Activated naive CD8-positive, alpha-beta T cell treated with anti-CD3 and anti-CD28 coated beads, Interleukin-2, amount 50 U/mL, for 24 hours (primary cell): ENCODE results near the gene SPATA13.

Experiments
- ATAC-seq: fragments of 150-1000 bp; cut with Tn5 transposase; one replicate; pipeline ENCODE4 v1.10.0; 2021
- DNase-seq: peaks from one replicate; pipeline ENCODE4 v3.0.0; 2021
- H3K27ac Mint-ChIP-seq: one replicate; pipeline ENCODE4 v1.8.0; 2021; ENCODE audit warnings: mild to moderate bottlenecking, mixed read lengths
- H3K27me3 Mint-ChIP-seq: one replicate; pipeline ENCODE4 v1.8.0; 2021; ENCODE audit warnings: mixed read lengths
- H3K36me3 Mint-ChIP-seq: one replicate; pipeline ENCODE4 v1.8.0; 2021; ENCODE audit warnings: low read depth, mixed read lengths
- H3K4me1 Mint-ChIP-seq: one replicate; pipeline ENCODE4 v1.8.0; 2021; ENCODE audit warnings: mixed read lengths
- H3K4me3 Mint-ChIP-seq: one replicate; pipeline ENCODE4 v1.8.0; 2021; ENCODE audit warnings: mild to moderate bottlenecking, moderate library complexity, mixed read lengths
- H3K9me3 Mint-ChIP-seq: one replicate; pipeline ENCODE4 v1.8.0; 2021; ENCODE audit warnings: mixed read lengths

The SPATA13 gene

DNA sequence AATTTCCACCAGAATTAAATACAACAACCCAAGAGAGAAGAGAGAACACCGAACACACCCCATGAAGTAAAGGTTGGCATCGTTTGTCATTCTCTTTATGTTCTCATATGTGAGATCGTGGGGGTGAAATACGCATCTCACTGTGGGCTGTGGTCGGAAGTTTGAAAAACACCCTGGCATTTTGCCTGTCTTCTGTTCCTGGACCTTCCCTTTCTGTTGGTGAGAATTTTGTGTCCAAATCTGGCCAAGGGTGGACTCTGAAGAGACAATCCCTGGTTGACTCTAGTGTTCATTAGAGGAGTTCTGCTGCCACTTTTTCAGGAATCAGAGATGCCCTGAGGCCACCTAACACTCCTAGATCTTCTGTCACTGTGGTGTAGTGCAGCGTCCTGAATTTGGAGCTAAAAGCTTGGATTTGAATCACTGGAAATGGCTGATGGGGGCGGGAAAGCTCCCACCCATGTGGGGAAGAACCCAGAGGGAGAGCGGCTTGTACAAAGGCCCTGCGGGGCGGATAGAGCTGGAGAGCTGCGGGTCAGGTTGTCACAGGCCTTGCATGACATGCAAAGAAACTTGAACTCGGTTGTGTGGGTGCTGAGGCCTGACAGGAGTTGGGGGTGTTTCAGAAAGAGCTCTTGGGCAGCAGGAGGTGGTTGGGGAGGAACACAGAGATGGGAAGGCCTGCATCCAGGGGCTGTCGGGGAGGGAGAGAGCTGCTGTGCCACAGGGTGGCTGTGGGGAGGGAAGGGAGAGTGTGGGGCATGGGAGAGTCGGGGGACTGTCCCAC, 11.1 kb upstream of the SPATA13 start:
- ATAC-seq = no peak
- Mint-ChIP-seq H3K4me3 (no peak overlapping the region), H3K36me3 (no peaks in the 10 kb centered on the region), H3K27me3 (no peaks in the 10 kb centered on the region), H3K4me1 (peaks cover 13% of the 10 kb centered on the region), H3K9me3 (no peaks in the 10 kb centered on the region), H3K27ac (no peak overlapping the region)
- no peak for DNase-seq

DNA sequence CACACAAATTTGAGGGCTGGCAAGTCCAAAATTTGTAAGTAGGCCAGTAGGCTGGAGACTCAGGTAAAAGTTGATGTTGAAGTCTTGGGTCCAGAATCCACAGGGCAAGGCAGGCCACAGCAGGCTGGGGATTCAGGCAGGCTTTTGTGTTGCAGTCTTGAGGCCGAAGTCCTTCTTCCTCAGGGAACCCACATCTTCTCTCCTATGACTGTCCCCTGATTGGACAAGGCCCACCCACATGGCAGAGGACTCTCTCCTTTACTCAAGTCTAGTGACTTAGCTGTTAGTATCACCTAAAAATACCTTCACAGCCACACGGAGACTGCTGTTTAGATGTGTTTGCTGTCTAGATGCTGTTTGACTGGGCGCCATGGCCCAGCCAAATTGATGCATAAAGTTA, 9.9 kb upstream of the SPATA13 start:
- Mint-ChIP-seq H3K9me3 (no peaks in the 10 kb centered on the region), H3K36me3 (no peaks in the 10 kb centered on the region), H3K27me3 (no peaks in the 10 kb centered on the region), H3K4me3 (no peak overlapping the region), H3K27ac (no peak overlapping the region), H3K4me1 (peaks cover 13% of the 10 kb centered on the region)
- ATAC-seq = no peak
- no peak for DNase-seq

DNA sequence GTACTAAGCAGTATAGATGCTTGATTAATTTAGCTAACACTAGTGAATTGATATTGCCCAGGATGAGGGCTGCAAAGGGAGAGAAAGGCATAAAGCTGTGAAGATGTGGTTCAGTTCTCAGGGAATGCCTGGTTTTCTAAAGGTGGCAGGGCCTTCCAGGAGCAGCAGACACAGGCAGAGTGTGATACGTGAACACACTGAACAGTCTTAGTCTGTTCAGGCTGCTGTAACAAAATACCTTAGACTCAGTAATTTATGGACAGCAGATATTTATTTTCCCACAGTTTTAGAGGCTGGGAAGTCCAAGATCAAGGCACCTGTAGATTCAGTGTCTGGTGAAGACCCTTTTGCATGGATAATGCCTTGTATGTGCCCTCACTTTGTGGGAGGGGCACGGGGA, 8.7 kb upstream of the SPATA13 start:
- Mint-ChIP-seq H3K27ac (no peak overlapping the region), H3K27me3 (no peaks in the 10 kb centered on the region), H3K4me3 (no peak overlapping the region), H3K4me1 (peaks cover 13% of the 10 kb centered on the region), H3K9me3 (no peaks in the 10 kb centered on the region), H3K36me3 (no peaks in the 10 kb centered on the region)
- ATAC-seq (no peak), DNase-seq (no peak)

DNA sequence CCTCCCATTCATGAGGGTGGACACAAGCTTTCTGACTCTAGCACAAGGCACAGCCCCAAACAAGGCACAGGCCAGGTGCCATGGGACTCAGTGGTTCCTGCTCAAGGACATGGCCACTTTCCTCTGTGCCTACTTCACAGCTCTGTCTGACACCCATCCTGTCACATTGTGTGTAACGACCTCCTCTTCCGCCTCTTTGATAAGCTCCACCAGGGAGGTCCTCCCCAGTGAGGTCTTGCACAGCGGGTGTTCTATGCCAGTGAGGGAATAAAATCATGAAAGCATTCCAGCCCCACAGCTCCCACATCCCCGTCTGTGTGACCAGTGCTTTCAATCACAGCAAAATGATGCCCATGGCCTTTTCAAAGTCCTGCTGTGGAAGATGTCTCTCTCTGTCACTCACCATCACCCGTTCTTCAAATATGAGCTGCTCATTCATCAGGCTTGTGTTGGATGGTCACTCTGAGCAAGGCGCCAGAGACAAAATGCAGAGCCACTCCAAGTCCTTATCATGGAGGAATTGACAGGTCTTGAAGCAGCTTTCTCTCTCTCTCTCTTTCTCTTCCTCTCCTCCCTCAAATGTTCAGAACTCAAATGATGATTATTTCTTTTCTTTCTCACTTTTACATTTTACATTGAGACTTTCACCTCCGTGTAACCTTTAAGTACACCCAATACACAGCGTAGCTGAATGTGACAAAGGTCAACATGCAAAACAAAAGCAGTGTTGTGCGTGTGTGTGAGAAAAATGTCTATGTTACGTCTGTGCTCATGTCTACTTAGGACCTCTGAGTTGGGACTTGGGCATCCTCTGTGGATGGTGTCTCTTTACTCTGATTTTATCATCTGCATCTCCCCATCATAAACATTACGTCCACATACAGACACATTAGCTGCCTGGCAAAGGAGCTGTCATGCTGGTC, 8.0 kb upstream of the SPATA13 start:
- Mint-ChIP-seq H3K27me3 (no peaks in the 10 kb centered on the region), H3K36me3 (no peaks in the 10 kb centered on the region), H3K4me1 (peaks cover 13% of the 10 kb centered on the region), H3K9me3 (no peaks in the 10 kb centered on the region), H3K4me3 (no peak overlapping the region), H3K27ac (no peak overlapping the region)
- no peak for DNase-seq
- ATAC-seq = peak; percentile 44

DNA sequence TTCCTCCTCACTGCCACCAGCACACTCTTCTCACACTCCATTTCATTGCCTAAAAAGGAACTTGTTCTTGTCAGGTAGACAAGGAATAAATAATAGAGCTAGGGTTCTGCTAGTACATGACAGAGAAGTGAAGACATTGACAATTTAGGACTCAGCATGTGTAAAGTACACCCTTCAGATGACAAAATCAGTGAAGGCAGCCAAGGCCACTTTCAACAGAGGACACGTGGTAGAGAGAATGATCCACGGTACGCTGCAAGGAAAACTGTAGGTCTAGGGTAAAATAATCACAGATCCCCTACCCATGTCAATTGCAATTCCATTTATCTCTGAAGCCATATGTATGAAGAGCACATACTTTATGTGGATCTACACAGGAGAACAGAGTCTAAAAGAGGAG, 7.2 kb upstream of the SPATA13 start:
- H3K9me3 Mint-ChIP-seq = no peaks in the 10 kb centered on the region
- H3K4me1 Mint-ChIP-seq = peaks cover 13% of the 10 kb centered on the region
- DNase-seq (no peak), ATAC-seq (no peak)
- no peak overlapping the region for H3K27ac Mint-ChIP-seq
- H3K4me3 Mint-ChIP-seq = no peak overlapping the region
- H3K36me3 Mint-ChIP-seq = no peaks in the 10 kb centered on the region
- no peaks in the 10 kb centered on the region for H3K27me3 Mint-ChIP-seq

DNA sequence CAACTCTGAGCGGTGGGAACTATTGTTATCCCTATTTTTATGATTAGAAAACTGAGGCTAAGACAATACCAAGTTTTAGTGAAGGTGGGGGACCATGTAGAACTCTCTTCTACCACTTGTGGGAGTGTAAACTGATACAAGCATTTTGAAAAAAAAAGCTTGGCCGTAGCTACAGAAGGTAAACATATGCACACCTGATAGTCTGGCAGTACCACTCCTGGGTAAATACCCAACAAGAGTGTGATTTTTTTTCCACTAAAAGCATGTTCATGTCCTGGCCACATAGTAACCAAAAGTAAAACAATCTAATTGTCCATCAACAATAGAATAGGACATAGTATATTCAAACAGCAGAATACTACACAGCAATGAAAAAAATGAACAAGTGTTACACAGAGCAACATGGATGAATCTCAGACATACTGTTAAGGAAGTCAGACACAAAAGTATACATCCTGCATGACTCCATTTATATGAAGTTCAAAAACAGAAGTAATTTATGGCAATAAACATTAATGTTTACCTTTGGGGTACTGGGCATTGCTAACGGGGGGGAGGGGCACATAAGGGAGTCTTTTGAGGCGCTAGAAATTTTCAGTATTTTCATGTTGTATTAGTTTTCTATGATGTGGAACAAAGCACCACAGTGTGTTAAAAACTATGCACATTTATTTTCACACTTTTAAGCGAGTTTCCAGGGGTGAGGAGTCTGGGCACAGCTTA, 6.4 kb upstream of the SPATA13 start:
- no peak overlapping the region for H3K27ac Mint-ChIP-seq
- H3K27me3 Mint-ChIP-seq = no peaks in the 10 kb centered on the region
- H3K9me3 Mint-ChIP-seq = no peaks in the 10 kb centered on the region
- H3K4me1 Mint-ChIP-seq = peaks cover 9% of the 10 kb centered on the region
- DNase-seq (no peak), ATAC-seq (no peak)
- H3K4me3 Mint-ChIP-seq = no peak overlapping the region
- no peaks in the 10 kb centered on the region for H3K36me3 Mint-ChIP-seq

DNA sequence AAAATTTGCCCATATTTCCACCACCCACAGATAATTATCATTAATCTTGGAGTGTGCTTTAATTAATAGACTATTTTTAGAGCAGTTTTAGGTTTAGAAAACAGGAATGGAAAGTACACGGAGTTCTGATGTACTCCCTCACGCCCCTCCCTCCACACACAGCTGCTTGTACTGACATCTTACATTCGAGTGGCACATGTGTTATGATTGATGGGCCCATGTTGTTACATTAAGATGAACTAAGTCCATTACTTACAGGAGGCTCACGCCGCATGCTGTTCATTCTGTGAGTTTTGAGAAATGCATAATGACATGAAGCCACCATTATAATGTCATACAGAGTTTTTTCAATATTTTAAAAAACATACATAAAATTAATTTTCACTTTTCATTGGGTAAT, 1.2 kb upstream of the SPATA13 start:
- Mint-ChIP-seq H3K27ac (no peak overlapping the region), H3K27me3 (no peaks in the 10 kb centered on the region), H3K4me3 (no peak overlapping the region), H3K36me3 (no peaks in the 10 kb centered on the region), H3K4me1 (peaks cover 19% of the 10 kb centered on the region), H3K9me3 (no peaks in the 10 kb centered on the region)
- ATAC-seq = no peak
- DNase-seq = no peak

DNA sequence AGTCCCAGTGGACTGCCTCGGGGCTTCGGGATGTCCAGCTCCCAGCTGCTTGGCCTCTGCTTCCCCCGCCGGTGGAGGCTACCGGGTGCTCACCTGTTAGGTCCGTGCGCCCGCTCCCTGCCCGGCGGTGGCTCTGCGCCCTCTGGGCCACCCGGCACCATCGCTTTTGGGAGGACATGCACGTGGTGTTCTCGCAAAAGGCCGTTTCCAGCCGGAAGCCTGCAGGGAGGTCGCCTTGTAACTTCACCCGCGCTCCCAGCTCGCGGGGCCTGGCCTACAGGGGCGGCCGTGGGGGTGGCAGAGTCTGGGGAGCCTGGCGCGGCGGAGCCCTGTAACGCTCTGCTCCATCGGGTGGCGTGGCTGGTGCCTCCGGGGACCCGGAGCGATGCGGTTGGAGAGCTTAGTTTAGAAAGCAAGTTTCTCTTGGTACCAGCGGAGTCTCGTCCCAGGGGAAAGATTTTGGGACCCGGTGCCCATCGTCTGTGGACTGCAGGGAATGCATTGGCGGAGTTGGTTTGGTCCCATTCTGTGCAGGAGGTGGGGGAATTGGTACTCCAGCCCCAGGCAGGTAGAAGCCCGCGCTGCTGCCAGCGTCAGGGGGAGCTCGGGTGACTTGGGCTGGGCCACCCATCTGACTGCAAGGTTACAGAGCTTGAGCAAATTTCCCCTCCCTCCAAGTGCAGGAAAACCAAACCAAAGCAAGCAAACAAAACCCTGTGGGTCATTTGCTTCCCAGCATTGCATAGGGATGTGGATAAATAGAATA, 673 bp downstream of the SPATA13 start:
- no peaks in the 10 kb centered on the region for H3K9me3 Mint-ChIP-seq
- no peaks in the 10 kb centered on the region for H3K27me3 Mint-ChIP-seq
- peak; percentile 42 for DNase-seq
- peaks cover 22% of the 10 kb centered on the region for H3K4me1 Mint-ChIP-seq
- peaks cover 8% of the 10 kb centered on the region for H3K36me3 Mint-ChIP-seq
- H3K4me3 Mint-ChIP-seq = peak overlapping the region; percentile 86
- ATAC-seq = peak; percentile 58
- peak overlapping the region; percentile 11 for H3K27ac Mint-ChIP-seq

DNA sequence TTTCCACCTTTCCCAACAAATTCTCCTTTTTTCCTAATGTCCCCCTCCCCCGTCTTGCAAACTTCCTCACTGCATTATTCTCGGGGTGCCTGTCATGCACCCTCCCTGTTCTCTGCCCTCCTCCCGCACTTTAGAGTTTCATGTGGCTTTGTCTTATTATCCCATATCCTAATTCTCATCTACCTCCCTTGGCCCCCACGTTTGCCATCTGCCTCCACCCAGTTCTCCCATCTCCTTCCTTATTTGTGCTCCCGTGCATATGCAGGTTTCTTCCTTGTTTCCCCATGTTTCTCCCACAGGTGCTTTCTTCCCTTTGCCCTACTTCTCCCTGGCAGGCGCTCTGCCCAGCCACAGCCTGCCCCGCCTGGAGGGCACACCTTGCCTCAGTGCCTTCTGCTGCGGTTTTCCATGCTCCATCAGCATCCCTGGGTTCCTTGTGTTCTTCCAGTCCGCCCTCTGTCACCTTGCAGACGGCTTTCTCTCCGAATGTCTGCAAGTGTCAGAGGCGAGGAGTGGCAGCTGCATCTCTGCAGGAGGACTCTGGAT, 1.5 kb downstream of the SPATA13 start:
- DNase-seq (no peak), ATAC-seq (no peak)
- H3K27ac Mint-ChIP-seq = peak overlapping the region; percentile 29
- H3K27me3 Mint-ChIP-seq = no peaks in the 10 kb centered on the region
- H3K4me3 Mint-ChIP-seq = peak overlapping the region; percentile 86
- H3K4me1 Mint-ChIP-seq = peaks cover 22% of the 10 kb centered on the region
- peaks cover 13% of the 10 kb centered on the region for H3K36me3 Mint-ChIP-seq
- no peaks in the 10 kb centered on the region for H3K9me3 Mint-ChIP-seq

DNA sequence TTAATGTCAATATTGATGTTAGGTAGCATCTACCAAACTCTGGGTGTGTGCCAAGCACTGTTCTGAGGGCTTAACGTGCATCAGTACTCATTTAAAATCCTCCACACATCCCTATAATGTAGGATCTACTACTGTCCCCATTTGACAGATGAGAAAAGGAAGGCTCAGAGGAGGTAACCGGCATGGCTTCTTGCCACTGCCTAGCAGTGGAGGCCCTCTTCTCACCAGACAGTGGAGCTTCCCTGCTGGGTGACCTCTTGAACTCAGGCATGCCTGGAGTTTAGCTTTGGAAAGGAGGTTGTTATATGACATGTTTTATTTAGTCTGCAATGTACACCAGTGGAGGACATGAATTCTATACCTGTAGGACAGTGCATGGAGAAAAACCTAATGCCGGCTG, 2.1 kb downstream of the SPATA13 start:
- no peaks in the 10 kb centered on the region for H3K9me3 Mint-ChIP-seq

DNA sequence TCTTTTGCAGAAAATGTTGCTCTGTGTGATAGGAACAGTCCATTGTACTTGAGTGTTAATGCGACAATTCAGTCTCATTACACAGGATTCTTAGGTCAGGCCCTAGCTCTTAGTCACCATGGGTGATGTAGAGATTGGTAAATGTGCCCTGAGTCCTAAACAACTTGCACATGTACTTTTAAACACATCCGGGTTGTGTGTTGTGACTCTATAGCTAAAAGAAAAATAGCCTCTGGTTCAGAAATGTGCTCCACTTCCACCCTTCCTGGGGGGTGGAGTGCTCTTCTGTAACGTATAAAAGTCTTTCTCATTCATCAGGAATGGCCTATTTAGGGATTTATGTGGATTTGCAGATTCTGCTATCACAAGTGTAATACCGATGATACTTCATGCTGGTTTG, 5.2 kb downstream of the SPATA13 start:
- H3K27me3 Mint-ChIP-seq = no peaks in the 10 kb centered on the region
- no peaks in the 10 kb centered on the region for H3K9me3 Mint-ChIP-seq
- no peak overlapping the region for H3K4me3 Mint-ChIP-seq
- DNase-seq (no peak), ATAC-seq (no peak)
- peaks cover 20% of the 10 kb centered on the region for H3K36me3 Mint-ChIP-seq
- peaks cover 46% of the 10 kb centered on the region for H3K4me1 Mint-ChIP-seq
- H3K27ac Mint-ChIP-seq = no peak overlapping the region

More for the DNA sequence above, 2.1 kb downstream of the SPATA13 start:
- peak overlapping the region; percentile 86 for H3K4me3 Mint-ChIP-seq
- H3K27me3 Mint-ChIP-seq = no peaks in the 10 kb centered on the region
- ATAC-seq = no peak
- H3K4me1 Mint-ChIP-seq = peaks cover 24% of the 10 kb centered on the region
- peaks cover 16% of the 10 kb centered on the region for H3K36me3 Mint-ChIP-seq
- H3K27ac Mint-ChIP-seq = peak overlapping the region; percentile 29
- DNase-seq = no peak

DNA sequence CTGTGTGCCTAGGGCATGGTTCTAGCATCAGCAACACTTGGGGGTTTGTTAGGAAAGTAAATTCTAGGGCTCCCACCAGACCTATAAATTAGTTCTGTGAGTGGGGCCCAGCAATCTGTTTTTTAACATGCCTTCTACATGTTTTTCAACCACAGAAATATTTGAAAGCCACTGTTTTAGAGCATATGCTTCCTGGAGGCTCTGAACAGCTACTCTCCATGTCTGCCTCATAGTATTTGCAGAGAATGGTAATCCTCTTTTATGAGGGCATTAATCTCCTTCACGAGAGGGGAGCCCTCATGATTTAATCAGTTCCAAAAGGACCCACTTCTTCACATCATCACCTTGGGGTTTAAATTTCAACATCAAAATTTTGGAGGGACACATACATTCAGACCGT, 6.0 kb downstream of the SPATA13 start:
- ATAC-seq (no peak), DNase-seq (no peak)
- no peaks in the 10 kb centered on the region for H3K9me3 Mint-ChIP-seq
- H3K4me3 Mint-ChIP-seq = no peak overlapping the region
- H3K27ac Mint-ChIP-seq = no peak overlapping the region
- peaks cover 23% of the 10 kb centered on the region for H3K36me3 Mint-ChIP-seq
- peaks cover 45% of the 10 kb centered on the region for H3K4me1 Mint-ChIP-seq
- no peaks in the 10 kb centered on the region for H3K27me3 Mint-ChIP-seq

DNA sequence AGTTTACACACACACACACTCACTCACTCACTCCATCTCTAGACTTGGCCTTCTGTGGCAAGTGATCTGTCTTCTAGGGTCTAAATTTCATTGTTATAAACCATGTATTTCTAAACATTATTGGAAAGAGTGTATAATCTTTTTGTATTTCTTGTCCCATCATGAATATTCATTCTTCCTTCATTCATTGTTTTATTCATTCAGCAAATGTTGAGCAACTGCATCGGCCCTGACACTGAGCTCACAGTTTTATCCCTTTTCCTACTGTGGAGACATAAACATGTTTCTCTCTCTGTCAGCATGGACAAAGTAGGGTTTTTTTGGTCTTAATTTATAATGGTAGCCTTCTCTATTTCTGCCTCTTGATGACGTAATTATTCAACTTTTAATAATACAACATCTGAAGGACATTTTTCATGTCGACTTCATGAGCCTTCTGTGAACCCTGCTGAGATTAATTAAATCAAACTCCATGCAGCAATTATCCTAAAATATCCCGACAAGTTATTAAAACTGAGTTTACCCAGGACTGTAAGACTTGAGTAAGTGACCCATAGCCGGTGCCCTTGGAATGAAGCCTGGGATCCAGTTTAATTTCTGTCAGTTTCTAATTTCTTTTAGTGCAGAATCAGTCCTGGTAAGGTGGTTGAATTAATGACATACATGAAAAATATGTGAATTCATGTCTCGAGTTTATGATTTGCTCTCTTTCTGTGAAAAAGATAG, 7.3 kb downstream of the SPATA13 start:
- H3K27me3 Mint-ChIP-seq = no peaks in the 10 kb centered on the region
- peak overlapping the region; percentile 60 for H3K27ac Mint-ChIP-seq
- H3K4me3 Mint-ChIP-seq = no peak overlapping the region
- H3K36me3 Mint-ChIP-seq = peaks cover 28% of the 10 kb centered on the region
- ATAC-seq = no peak
- no peaks in the 10 kb centered on the region for H3K9me3 Mint-ChIP-seq
- DNase-seq = no peak
- H3K4me1 Mint-ChIP-seq = peaks cover 37% of the 10 kb centered on the region
